AG04449 (cell line): ENCODE data around the gene TMCO4.

Source experiments
- CTCF ChIA-PET: fragments of 350-600 bp; formaldehyde crosslinking; extraction: SDS; loops from one replicate; lab custom pipeline; 2021; ENCODE audit warnings: antibody characterized with exemption; lab: Yijun Ruan, JAX
- POLR2A ChIA-PET: fragments of 400-600, 350-600 bp; formaldehyde crosslinking; extraction: SDS; loops from one replicate; lab custom pipeline; 2020; ENCODE audit warnings: antibody characterized with exemption, inconsistent platforms; lab: Yijun Ruan, JAX
- DNase-seq: peaks from one replicate; pipeline ENCODE4 v3.0.0-alpha.2; 2010; ENCODE audit warnings: low read depth, low spot score
- H3K4me3 ChIP-seq: 2 replicates; pipeline ENCODE4 v1.5.1; 2011; ENCODE audit warnings: low read depth, mild to moderate bottlenecking, control low read depth, low read length
- CTCF ChIP-seq: IDR thresholded peaks from one replicate; pipeline ENCODE4 v1.5.1; 2011; ENCODE audit warnings: mild to moderate bottlenecking, moderate library complexity, low read length, control low read depth, inconsistent platforms; ENCODE audit not compliant: insufficient read depth; ENCODE audit errors: missing control alignments

Gene TMCO4

GRCh38 chr1:19700079-19700777 is 99.5 kb downstream of the TMCO4 start:
- CTCF ChIA-PET: interaction anchor here (1.2 to 2.4 kb wide), 2 partner anchors 15 to 38 kb away, joined by 3 to 7 read pairs; no protein-coding TSS in a partner anchor
- no peak for TF ChIP-seq CTCF

GRCh38 chr1:19698181-19698580 is 101.5 kb downstream of the TMCO4 start:
- H3K4me3 ChIP-seq: no peak overlapping the region
- no peak for TF ChIP-seq CTCF
- DNase-seq: no peak
- POLR2A ChIA-PET: no interaction called here
- CTCF ChIA-PET: interaction anchor here (0.7 to 1.9 kb wide), 3 partner anchors 8 to 36 kb away, joined by 3 to 11 read pairs (median 3); no protein-coding TSS in a partner anchor

More at GRCh38 chr1:19700079-19700777, 99.5 kb downstream of the TMCO4 start:
- H3K4me3 ChIP-seq: no peak overlapping the region
- POLR2A ChIA-PET: no interaction called here
- DNase-seq: no peak

- no peak overlapping the region for H3K4me3 ChIP-seq
- DNase-seq: no peak
- no peak for TF ChIP-seq CTCF
- POLR2A ChIA-PET: no interaction called here
- CTCF ChIA-PET: interaction anchor here (1.4 to 8.5 kb wide), 3 partner anchors 7 to 35 kb away, joined by 5 to 92 read pairs (median 11); no protein-coding TSS in a partner anchor
These were observed 102.9 kb downstream of the TMCO4 start for GRCh38 chr1:19696820-19697219.

GRCh38 chr1:19695772-19696171 is 103.9 kb downstream of the TMCO4 start:
- CTCF ChIA-PET: interaction anchor here (1.3 to 8.5 kb wide), 3 partner anchors 8 to 34 kb away, joined by 3 to 92 read pairs (median 5); no protein-coding TSS in a partner anchor
- no peak overlapping the region for H3K4me3 ChIP-seq
- no peak for DNase-seq
- no peak for TF ChIP-seq CTCF
- POLR2A ChIA-PET: no interaction called here

GRCh38 chr1:19694298-19694697 is 105.4 kb downstream of the TMCO4 start:
- CTCF ChIA-PET: interaction anchor here (1.2 to 8.5 kb wide), 5 partner anchors 10 to 33 kb away, joined by 3 to 92 read pairs (median 5); no protein-coding TSS in a partner anchor
- no peak overlapping the region for H3K4me3 ChIP-seq
- no peak for DNase-seq
- POLR2A ChIA-PET: no interaction called here
- no peak for TF ChIP-seq CTCF

- POLR2A ChIA-PET: no interaction called here
- CTCF ChIA-PET: interaction anchor here (1.4 to 8.5 kb wide), 2 partner anchors 14 to 18 kb away, joined by 3 to 92 read pairs; no protein-coding TSS in a partner anchor
- no peak for TF ChIP-seq CTCF
- DNase-seq: no peak
- H3K4me3 ChIP-seq: no peak overlapping the region
These were observed 109.4 kb downstream of the TMCO4 start for GRCh38 chr1:19690342-19690741.
